Epidermal melanocyte (primary cell): Measurements from ENCODE around the gene GALNT14.

Source experiments
- DNase-seq: peaks from one replicate; pipeline ENCODE4 v3.0.0; 2011; ENCODE audit warnings: low spot score; ENCODE audit not compliant: insufficient read length

Gene GALNT14

GRCh38 chr2:30981096-30981495 lies 157.1 kb downstream of the GALNT14 start:
- no peak for DNase-seq

DNA sequence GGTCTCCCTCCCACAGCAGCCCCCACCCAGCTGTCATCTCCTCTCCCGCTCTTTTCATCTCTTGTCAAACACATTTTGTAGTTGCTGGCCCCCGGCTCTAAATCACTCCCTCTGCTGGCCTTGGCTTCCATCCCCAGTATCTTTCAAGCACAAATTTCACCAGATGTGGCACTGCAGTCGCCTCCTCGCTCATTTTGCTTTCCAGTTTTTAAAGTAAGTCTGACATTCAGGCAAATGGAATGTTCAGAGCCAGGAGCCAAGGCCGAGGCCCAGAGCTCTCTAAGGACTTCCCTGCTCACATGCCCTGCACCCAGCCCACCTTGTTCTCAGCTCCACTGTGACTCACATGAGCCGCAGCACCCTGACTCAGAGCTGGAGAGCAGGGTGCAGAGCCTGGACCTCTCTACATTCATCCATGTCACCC lies 158.4 kb downstream of the GALNT14 start:
- DNase-seq = no peak

GRCh38 chr2:30978854-30979253 lies 159.4 kb downstream of the GALNT14 start:
- no peak for DNase-seq

- DNase-seq = no peak
Observed at GRCh38 chr2:30978044-30978443, 160.2 kb downstream of the GALNT14 start.

DNA sequence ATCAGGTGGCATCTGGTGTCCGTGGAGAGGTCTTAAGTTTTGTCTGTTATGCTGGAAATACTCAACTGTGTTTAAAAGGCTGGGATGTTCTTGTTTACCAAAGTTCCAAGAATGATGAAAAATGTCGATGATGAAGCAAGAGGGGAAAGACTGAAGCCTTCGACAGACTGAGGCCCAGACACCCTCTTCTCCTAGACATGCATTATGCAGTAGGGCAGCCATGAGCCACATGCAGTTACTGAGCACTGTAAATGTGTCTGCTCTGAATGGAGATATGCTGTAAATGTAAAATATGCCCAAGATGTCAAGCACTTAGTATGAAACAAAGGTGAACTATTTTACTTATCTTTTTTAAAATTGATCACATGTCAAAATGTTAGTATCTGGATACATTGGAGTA lies 163.1 kb downstream of the GALNT14 start:
- DNase-seq = no peak

- no peak for DNase-seq
Observed at GRCh38 chr2:30974554-30974953, 163.7 kb downstream of the GALNT14 start.

- no peak for DNase-seq
Observed at GRCh38 chr2:30974092-30974491, 164.1 kb downstream of the GALNT14 start.

DNA sequence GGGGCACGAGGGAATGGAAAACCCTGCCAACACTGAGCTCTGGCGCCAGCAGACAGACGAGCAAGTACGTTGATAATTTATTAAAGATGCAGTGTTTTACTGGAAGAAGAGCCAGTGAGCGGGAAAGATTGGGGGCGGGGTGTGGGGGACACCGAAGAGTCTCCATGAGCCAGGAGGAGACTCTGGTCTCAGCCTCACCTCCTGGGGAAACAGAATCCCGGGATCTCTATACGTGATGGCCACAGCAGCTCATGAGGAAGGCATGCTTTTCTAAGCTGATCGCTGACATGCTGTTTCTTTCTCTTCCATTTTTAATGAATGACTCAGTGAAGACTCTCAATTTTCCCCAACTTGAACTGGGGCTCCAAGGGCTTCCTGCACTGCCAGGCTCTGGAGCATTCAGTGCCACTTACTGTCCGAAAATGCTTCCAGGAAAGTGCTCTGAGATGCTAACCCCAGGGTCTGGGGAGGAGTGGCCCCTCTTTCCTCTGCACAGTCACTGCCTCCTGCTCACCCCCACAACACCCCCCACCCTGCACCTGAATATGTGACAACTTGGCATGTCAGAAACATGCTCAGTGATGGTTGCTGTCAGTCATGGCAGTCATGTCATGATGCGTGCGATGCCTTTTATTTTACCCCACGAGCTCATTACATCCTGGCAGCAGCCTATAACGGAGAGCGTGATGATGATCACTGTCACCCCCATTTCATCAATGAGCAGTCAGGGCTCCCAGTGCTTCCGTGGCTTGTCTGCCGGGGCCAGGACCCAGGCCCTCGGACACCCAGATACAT lies 166.8 kb downstream of the GALNT14 start:
- no peak for DNase-seq

DNA sequence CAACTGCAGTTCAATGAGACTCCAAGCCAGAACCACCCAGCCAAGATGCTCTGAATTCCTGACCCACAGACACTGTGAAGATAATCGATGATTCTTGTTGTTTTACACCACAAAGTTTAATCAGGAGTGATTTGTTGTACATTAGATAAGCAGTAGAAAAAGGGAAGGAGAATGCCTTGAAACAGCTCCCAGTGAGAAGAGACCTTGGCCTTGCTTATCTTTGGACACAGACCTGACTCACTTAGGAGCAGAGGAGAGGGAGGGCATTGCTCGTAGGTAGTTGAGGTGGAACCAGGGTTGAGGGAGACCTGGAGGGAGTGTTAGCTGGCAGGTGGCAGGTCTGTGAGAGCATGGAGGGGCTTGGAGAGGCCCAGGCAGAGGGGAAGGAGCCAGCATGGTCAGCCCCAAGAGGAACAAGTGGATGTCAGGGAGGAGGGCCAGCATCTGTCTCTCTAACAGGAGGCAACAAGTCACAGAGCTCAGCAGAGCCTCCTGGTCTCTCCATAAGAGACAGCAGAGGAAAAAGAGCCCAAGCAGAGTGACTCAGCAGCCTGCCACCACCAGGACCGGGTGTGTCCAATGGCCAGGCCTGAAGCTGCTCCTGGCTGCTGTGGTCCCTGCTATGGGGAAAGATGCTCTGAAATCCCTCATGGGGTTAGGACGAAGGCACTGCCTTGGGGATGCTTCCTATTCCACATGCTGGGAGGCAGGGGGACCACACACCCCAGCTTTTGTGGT lies 169.4 kb downstream of the GALNT14 start:
- DNase-seq = no peak

- no peak for DNase-seq
Observed at GRCh38 chr2:30966786-30967185, 171.5 kb downstream of the GALNT14 start.

DNA sequence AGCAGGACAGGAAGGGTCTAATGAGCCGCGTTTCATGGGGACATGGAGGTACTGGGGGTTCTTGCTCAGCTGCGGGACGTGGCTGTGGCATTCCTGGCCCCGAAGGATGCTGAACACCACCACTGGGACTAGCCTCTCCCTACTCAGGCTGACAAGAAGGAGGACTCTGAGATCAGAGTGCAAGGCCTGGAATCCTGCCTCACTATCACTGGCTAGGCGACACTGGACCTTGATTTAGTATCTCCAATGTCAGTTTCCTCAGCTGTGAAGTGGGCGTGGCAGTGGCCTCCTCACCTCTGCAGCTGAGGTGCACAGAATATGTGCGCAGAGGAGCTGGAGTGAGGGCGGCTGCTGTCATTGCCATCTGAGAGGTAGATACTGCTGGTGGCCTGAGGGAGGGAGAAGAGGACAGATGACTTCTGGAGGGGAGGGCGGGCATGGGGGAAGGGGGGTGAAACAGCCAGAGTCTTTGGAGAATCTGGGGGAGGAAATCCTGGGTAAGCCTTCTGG lies 173.2 kb downstream of the GALNT14 start:
- no peak for DNase-seq

DNA sequence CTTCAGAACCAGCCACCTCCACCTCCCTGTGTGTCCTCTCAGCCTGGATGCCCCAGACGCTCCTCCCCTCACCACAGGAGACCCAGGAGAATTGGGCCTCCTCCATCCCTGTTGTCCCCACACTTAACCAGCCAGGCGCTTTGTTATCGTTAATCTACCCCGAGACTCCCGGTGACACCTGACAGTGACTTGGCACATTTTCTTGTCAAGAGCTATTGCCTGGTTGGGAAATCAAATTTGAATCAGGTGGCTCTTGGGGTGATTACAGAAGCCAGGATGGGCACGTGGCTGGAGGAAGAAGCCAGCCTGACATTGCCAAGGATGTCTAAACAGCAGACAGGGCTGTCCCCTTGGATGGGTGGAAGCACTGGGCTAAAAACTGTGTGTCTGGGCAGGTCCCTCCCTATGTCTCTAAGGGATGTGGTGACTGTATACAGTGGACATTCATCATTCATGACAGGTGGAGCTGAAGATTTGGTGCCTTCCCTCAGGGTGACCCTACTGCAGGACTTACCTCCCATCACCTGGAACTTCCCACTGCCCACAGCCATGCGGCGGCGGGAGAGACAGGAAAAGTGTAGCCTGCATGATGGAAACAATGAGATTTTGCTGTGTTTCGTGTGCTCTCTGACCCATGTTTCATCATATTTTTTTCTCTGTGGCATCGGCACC lies 173.8 kb downstream of the GALNT14 start:
- DNase-seq = no peak

DNA sequence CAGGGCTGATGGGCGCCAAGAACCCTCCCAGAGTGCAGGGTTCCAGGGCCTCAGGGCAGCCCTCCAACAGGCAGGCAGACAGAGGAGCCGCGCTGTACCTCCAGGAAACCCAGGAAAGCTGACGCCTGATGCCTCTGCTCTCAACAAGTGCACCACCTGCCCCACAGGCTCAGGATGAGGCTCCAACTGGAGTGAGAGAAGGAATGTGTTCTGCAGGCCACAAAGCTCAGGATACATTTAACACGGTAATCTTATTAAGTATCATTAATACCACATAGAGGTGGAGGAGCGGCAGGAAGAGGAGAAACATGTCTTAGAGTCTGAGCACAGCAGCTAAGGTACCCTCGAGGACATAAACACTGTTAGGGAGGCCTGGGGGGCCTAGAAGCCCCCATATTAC lies 175.1 kb downstream of the GALNT14 start:
- DNase-seq = no peak

- no peak for DNase-seq
Observed at GRCh38 chr2:30960213-30960612, 178.0 kb downstream of the GALNT14 start.

DNA sequence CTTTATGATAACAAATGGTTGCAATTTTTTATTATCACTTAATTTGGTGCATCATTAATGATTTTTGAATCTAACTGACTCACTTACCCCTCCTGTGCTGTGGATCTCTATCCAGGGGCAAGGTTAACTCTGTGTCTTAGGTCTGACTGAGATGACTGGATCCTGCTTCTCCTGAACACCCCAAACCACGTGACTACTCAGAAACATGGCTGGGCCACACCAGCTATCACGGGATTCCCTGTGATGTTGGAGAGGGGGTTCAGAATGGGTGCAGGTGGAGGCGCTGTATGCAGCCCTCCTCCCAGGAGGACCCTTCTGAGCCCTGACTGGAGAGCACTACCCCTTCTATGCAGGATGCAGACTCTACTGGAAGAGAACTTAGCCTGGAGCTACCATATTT lies 178.6 kb downstream of the GALNT14 start:
- DNase-seq = no peak

DNA sequence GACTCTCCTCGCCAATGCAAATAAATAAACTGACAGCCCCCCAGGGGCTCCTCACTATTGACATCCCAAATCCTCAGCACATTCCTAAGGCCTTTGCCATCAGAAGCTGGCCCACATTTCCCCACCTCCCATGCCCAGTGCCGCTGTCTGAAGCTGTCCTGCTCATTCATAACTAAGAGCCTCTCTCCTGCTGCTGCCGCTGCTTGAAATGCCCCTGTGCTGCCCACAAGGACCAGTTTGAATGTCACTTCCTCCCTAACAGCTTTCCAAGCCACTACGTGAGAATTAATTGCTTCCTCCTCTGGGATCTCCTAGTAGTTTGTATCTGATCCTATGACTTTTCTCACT lies 179.3 kb downstream of the GALNT14 start:
- no peak for DNase-seq

GRCh38 chr2:30958193-30958917 lies 179.9 kb downstream of the GALNT14 start:
- no peak for DNase-seq

DNA sequence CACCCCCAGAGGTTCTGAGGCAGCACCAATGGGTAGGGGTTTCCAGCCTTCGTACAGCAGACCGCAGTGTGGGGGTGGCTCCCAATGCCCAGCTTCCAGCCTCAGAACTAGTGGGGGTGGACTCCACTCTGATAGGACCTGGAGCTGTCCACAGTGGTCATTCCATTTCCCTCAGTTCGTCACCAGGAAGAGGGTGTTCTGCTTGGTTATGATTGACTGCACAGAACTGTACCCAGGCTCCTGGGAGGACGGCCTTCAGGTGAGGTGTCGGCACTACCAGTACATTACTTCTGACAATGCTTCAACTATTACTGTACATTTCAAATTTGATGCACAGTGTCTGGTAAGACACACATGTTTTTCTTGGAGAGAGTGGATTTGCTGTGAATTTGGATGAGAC lies 180.6 kb downstream of the GALNT14 start:
- no peak for DNase-seq

DNA sequence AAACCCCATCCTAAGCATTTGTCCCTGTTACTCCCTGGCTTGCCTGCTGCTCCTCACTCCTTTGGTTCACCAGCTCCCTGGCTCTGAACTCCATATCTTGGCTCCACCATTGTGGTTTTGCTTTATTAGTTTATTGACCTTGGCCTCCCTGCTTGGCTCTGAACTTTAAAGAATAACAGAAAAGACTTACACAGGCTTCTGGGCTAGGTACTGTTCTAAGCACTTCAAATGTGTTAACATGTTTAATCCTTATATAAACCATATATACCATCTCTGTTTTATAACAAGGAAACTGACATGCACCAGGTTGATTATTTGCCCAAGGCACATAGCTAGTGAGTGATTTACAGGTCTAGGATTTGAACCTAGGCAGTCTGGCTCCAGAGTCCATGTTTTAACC lies 181.2 kb downstream of the GALNT14 start:
- DNase-seq = no peak

DNA sequence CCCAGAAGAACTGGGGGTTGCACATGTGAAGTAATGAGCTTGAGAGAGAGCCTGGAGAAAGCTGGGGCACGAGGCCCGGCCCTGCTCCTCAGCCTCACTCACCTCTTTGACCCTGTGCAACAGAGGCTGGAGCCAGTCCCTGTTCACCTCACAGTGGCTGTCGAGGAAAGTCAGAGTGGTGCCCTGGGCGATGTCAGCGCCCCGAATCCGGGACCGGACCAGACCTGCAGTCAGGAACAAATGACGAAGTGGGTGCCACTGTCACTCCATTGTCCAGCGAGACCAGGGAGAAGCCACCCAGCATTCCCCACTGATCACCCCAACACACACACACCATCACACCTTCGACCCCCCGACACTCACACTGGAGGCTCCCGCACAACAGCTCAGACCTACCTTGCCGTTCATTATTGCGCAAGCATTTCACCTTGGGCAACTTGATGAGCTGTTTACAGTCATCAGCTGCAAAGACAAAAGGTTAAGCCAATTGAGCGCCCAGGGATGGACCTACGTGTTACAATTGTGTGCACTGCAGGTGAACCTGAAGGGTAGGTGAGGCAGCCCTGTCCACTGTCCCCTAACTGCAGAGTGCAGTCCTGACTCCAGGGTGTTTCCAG lies 182.6 kb downstream of the GALNT14 start:
- no peak for DNase-seq

DNA sequence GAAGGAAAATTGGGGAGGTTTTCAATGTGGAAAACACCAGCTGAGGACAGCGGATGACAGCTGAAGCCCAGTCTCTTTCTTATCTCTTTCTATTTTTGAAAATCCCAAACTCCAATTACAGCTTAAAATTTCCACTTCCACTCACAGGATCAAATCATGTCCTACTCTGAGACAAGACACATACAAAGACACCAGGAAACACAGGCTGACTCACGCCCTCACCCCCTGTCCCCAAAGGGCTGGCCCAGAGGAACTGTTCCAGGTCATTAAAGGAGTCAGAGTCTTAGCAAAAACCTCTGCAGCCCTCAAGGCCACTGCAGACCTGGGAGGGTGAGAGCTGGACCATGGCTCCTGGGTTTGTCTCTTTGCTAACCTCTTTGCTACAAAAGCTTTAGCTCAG lies 187.9 kb downstream of the GALNT14 start:
- DNase-seq = no peak
